Stimulated activated CD4-positive, alpha-beta T cell treated with anti-CD3 and anti-CD28 coated beads, Interleukin-2, amount 100 ng/mL, for 48 hours (primary cell): ENCODE data around the gene RPGRIP1L.
A peak's percentile ranks its signal among the peaks of the same experiment; 100 is the strongest.
"Not testable (repeated sequence)": the region's sequence is repeated elsewhere in the genome, so short reads cannot be mapped to it uniquely, and the experiment has no call there.

Experiments used
- DNase-seq, 2 donors: peaks; one replicate each; pipeline ENCODE4 v3.0.0-alpha.2; 2020

RPGRIP1L gene

DNA sequence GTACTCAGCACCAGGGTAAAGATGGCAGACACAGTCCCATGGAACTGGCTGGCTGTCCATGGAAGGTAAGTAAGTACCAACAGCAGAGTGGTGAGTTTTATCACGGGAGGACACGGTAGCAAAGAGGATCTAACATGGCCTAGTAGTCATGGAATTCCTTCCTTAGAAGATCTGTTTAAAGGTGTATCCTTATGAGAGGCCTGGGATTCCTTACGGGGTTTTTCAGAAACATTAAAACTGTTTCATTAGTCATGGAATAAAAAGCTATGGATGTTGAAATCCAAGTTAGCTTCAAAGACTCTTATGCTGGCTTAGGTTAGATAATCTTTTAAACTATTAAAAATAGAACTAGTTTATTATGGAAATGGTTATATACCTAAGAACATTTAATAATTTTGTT lies 7.7 kb upstream of the RPGRIP1L start:
- DNase-seq: no peak

DNA sequence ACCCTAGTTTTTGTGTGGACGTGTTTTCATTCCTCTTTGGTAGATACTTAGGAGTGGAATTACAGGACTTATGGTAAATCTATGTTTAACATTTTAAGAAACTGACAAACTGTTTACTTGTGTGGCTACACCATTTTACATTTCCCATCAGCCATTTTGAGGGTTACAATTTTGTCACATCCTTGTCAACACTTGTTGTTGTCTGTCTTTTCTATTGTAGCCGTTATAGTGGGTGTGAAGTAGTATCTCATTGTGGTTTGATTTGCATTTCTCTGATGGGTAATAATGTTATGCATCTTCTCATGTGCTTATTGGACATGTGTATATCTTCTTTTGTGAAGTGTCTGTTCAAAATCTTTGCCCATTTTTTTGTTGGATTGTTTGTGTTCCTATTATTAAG lies 4.8 kb upstream of the RPGRIP1L start:
- no peak for DNase-seq

DNA sequence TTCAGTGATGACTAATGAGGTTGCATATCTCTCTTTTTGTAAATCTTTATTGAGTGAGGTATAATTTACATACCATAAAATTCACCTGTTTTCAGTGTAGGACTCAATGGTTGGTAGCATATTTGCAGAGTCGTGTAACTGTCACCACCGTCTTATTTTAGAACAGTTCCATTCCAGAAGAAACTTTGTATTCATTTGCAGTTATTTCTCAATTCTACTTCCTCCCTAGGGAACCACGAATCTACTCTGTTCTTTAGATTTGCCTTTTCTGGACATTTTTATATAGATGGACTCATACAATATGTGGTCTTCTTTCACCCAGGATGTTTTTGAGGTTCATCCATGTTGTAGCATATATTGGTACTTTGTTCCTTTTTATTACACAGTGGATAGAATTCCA lies 4.0 kb upstream of the RPGRIP1L start:
- DNase-seq: no peak

- DNase-seq: no peak
Observed at GRCh38 chr16:53704445-53704813, 770 bp upstream of the RPGRIP1L start.

DNA sequence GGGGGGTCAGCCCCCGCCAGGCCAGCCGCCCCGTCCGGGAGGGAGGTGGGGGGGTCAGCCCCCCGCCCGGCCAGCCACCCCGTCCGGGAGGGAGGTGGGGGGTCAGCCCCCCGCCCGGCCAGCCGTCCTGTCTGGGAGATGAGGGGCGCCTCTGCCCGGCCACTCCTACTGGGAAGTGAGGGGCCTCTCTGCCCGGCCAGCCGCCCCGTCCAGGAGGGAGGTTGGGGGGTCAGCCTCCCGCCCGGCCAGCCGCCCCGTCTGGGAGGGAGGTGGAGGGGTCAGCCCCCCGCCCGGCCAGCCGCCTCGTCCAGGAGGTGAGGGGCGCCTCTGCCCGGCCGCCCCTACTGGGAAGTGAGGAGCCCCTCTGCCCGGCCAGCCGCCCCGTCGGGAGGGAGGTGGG lies 5.4 kb downstream of the RPGRIP1L start:
- not testable (repeated sequence) for DNase-seq

DNA sequence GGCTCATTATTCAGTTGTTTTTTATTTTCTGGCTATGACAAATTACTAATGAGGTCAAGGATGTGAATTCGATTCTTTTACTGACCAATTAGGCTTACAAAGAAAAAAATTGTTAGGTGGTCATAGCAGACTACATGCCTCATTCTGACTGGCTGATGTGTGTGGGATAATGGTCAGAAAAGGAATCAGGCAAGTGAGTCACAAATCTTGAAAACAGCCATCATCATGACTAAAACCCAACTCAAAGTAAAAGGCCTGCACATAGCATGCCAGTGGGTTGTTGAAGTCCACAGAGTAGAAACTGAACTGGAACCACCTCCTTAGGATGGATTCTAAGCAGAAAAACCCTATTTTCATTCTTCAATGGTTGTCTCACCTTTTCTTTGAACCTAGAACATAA lies 8.6 kb downstream of the RPGRIP1L start:
- DNase-seq: no peak

DNA sequence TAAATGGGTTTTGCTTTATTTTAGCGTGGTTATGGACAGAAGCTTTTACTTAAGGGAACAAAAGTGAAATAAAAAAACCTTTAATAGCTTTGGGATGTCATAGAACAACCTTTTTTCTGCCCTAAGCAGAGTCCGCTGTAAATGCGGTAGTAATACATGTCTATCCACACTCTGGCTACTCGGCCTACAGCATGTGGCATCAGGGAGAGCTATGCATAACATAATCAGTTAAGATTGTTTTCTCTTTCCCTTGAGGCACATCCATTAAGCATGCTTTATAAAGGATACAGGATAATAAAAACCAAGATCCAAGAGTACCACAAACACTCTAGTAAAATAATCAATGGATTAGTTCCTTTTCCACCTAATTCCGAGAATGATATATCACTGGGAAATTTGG lies 10.3 kb downstream of the RPGRIP1L start:
- no peak for DNase-seq

DNA sequence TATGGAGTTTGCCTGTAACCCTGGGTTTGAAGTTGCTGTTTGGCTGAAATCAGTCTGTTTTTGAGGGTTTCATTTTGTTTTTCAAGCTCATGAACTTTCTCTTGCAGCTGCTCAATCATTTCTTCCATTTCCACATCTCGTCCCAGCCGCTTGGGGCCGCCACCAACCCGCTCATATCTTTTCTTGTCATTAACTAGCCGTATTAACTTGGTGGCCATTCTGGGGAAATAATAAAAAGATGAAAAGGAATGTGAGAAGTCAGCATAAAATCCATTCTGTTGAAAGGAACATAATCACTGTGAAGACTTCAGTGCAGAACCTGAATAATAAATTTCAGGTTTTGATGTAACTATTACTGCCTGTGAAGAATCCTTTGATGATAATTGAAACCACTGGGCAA lies 11.5 kb downstream of the RPGRIP1L start:
- no peak for DNase-seq

DNA sequence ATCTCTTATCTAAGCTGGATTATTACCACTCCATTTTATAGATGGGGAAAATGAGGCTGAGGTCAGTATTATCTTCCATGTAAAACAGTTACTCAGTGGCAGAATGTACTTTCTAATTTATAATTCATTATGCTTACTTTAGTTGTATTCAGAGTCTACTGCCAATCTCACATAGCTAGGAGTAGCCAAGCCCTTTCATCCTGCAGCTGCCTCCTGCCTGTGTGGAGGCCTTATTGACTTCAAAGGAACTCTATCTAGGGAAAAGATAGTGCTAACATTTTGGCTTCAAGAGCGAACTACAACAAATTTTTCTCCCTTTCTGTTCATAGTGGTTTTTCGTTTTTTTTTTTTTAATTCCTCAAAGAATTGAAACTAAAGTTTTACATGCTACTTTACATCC lies 12.9 kb downstream of the RPGRIP1L start:
- no peak for DNase-seq

DNA sequence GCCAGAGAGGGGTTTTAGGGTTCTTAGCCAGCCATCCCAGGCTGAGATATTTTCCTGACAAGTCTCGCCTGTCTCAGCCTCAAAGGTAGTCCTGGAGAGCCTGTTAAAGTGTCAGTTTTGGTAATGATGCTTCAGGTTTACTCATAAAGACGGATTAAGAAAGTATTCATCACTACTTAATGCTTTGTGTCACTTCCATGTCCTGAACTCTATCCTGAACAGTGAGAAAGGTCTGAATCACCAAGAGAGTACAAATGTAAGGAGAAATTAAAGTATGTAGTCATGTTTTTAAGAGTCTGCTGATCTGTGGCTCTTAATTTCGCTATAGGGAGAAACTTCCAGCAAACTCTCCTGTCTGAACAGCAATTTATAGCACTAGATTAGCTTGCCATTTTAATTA lies 14.0 kb downstream of the RPGRIP1L start:
- no peak for DNase-seq

DNA sequence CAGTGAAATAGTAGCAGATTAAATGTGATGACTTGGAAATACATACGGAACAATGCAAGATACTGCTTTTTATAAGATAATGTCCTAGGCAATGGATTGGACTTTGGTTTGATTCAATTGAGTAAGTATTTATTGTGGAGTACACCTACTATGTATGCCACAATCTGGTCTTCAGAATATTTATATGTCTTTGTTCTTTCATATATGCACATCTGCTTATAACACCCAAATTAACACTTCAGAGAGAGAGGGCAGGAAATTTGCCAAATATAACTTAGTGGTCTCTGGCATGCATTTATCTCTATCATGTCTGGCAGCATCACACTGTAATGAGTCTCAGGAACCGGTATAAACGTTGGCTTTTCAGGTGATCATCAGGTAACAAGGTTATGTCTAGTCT lies 16.9 kb downstream of the RPGRIP1L start:
- DNase-seq: no peak

DNA sequence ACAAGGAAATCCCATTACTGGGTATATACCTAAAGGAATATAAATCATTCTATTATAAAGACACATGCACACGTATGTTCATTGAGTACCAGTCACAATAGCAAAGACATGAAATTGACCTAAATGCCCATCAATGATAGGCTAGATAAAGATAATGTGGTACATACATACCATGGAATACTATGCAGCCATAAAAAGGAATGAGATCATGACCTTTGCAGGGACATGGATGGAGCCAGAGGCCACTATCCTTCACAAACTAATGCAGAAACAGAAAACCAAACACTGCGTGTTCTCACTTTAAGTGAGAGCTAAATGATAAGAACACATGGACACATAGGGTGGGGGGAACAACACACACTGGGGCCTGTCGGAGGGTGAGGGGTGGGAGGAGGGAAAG lies 18.3 kb downstream of the RPGRIP1L start:
- not testable (repeated sequence) for DNase-seq

GRCh38 chr16:53681354-53681753 lies 22.3 kb downstream of the RPGRIP1L start:
- no peak for DNase-seq

- no peak for DNase-seq
Observed at GRCh38 chr16:53680756-53681155, 22.9 kb downstream of the RPGRIP1L start.

GRCh38 chr16:53678756-53679343 lies 24.8 kb downstream of the RPGRIP1L start:
- no peak for DNase-seq

- no peak for DNase-seq
Observed at GRCh38 chr16:53678155-53678554, 25.5 kb downstream of the RPGRIP1L start.

DNA sequence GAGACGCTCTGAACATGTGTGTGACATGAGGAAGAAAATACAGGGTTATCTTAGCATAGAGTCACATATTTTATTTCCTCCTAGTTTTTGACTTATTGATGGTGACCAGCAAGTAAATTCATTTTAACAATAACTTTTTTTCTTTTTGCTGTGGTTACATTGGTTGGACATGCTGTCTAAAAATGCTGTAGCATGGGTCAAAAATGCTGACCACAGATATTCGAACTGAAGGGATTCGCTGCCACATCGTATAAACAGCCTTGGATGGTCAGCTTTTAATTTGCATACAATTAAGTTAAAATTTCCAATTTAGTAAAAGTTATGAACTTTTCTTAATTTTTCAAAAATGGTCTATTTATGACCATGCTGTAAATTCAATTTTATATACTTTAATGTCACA lies 30.5 kb downstream of the RPGRIP1L start:
- no peak for DNase-seq

DNA sequence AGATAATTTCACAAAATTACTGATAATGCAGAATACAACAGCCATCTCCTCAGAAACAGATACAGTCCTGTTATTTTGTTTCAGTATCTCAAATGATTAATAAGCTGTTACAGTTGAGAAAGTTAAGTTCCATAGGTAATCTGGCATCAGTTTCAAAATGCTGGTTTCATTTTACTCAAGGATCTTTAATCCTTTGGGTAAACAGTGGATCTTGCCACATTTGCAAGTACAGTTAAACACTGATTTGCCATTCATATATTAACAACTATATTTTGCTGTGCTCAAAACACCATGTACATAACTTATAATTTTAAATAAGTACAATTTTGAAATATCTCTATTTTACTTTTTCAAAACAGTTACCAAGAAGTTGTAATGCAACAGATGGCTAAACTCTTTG lies 31.2 kb downstream of the RPGRIP1L start:
- DNase-seq: no peak

DNA sequence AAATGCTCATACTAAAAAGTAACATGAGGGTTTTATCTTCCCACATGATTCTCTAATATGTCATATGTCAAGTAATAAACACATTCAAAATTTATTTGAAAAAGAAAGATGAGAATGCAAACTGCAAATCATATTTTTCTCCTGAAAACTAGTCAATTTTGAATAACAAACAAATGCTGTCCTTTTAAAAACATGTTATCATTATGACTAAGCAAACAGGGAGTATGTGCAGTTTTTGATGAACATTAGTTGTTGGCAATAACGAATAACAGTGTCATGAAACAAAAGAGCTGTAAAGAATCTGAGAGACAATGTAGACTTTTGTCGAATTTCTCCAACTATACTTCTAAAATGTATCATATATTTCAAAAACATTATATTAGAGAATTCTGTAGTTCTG lies 34.8 kb downstream of the RPGRIP1L start:
- DNase-seq: no peak

DNA sequence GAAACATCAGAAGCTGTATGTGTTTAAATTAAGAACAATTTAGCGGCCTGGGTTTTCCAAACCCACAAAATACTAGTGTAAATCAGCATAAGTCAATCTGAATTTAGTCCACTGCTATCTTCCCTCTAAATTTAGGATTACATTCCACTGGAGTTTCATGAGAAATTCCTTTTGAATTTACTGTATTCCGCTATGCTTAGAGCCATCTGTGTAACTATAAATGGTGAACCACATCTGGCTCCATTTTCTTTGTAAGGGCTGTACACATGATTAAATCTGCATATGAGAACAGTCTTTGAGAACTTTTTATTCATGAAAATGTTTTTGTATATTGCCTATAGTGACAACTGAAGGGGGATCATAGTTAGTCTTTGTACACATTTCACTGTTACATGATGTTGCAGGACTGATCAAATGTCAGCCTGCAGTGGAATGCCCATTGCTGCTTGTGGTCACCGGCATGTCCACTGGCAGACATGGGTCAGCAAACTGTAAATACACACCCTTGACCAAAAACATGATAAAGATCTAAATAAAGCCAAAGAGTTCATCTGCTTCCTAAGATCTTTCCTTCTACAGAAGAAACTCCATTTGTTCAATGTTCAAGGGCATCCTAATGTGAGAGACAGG lies 36.8 kb downstream of the RPGRIP1L start:
- no peak for DNase-seq

DNA sequence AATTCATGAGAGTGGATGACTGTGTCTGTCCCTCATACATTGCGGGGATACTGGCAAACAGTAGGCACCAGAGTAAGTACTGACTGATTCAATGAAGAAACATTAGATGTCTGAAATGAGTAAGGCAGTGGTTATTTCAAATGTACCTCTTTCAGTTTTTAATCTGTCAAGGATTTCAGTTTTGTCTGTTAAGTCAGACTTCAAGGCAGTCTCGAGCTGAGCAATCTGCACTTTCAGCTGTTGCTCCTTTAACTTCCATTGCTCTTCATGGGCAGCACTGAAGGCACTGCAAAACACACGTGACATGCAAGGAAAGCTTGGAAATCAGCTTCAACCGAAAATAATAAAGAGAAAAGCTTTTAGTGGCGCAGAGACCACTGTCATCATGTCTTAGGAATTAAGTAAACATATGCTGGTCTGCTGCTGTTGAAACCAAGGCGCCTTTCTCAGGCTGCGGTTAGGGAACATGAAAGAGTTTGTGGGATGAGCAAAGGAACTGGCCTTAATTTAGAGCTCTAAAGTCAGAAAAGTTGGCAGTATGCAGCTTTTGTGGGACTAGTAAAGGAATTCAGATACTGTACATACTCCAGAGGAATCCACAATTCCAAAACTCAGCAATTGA lies 38.8 kb downstream of the RPGRIP1L start:
- peak; percentile 2 to 3 for DNase-seq

DNA sequence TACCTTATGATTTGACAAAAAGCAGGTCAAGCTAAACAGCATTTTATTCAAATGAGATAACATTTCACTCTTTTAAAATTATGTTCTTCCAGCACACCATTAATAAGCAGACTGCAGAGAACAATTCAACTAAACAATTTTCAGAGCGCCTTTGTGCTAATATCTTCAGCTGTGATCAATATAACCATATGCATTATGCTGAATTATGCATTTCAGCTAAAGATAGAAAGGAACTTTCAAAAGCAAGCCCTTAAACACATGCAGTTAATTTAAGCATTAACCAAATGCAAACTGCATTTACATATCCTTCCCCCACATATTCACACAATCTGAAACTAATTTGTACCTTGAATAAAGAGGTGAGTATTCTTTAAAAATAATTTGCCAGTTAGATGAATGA lies 41.6 kb downstream of the RPGRIP1L start:
- no peak for DNase-seq

GRCh38 chr16:53654946-53655345 lies 48.7 kb downstream of the RPGRIP1L start:
- DNase-seq: no peak

- no peak for DNase-seq
Observed at GRCh38 chr16:53651357-53651756, 52.3 kb downstream of the RPGRIP1L start.

DNA sequence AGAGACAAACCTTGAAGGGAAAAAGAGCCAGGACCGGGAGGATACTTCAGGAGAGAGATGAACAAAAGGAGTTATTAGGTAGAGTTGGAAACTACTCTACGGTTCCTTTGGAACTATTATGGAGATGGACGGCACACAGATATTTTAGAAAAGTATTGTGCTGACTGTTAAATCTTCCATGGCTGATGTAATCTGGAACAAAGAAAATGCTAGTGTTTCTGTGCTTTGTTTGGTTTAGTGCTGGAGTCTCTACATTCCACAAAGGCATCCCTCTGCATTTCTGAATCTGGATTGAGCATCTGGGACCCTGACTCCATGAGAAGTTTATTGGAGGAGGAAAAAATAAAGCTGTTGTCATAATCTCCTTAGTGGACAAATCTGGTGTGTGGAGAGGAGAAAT lies 57.2 kb downstream of the RPGRIP1L start:
- DNase-seq: no peak
